ENCODE data around the gene DOC2A.

Gene DOC2A

DNA sequence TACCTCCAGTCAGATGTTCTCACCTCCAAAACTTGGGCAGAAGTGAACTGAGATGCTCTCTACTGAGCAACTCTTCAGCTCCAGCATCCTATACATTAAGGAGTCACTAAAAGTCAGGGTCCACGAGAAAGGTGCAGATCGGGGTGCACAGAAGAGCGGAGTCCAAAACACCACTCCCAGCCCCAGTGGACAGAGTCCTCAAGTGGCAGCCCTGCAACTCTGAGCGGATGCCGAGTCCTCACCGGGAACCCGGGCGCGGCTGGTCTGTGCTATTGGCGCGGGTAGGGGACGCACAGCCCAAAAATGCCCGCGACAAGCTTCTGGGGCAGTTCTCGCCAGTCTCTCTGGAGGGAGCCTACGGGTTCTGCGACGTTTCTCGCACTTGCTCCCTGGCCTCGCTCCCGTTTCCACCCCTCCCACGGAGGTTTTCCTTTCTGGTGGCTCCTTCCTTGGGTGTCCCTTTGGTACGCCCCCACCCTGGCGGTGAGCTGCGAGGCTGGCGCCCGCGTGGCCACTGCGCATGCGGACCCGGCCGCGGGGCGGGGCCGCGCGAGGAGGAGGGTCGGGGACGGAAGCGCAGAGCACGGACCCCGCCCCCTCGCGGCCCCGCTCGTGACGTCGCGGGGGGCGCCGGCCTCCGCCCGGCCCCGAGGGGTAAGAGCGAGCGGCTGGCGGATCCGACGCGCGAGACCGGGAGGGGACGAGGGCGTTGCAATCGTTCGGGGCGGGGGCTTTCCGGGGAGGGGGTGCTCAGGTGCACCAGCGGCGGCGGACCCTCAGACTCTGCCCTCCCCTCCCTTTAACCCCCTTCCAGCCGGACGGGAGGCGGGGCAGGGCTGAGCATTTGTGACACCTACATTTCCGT is 49.1 kb downstream of the DOC2A start, which contains the start of gene TMEM219 (continued):
- TF ChIP-seq ZNF560 (tag by site-specific recombination; IDR thresholded peaks at IDR 0.05; ENCODE audit: borderline replicate concordance) (no peak), SCRT1 (tag by site-specific recombination; IDR thresholded peaks at IDR 0.05; ENCODE audit: borderline replicate concordance) (no peak), ZNF549 (tag by site-specific recombination; IDR thresholded peaks at IDR 0.05) (no peak), REST (tag by site-specific recombination; IDR thresholded peaks at IDR 0.05) (peak; percentile 32; the same call in 1 of the 2 replicates), RBAK (tag by site-specific recombination; IDR thresholded peaks at IDR 0.05) (no peak), ZNF404 (tag by site-specific recombination; IDR thresholded peaks at IDR 0.05) (no peak), ZSCAN23 (tag by site-specific recombination; IDR thresholded peaks at IDR 0.05) (0 out of 2 replicates have a peak, but pooled peaks have one; percentile 41), GFI1B (tag by site-specific recombination; IDR thresholded peaks at IDR 0.05) (no peak), ZNF221 (tag by site-specific recombination; IDR thresholded peaks at IDR 0.05; ENCODE audit: borderline replicate concordance) (no peak), ZSCAN4 (tag by site-specific recombination; IDR thresholded peaks at IDR 0.05) (no peak), OSR2 (tag by site-specific recombination; IDR thresholded peaks at IDR 0.05) (0 out of 2 replicates have a peak, but pooled peaks have one; percentile 8), ZNF341 (tag by site-specific recombination; IDR thresholded peaks at IDR 0.05; ENCODE audit: low read depth) (peak; percentile 60), ZNF10 (tag by site-specific recombination; IDR thresholded peaks at IDR 0.05) (no peak), ZNF394 (tag by site-specific recombination; IDR thresholded peaks at IDR 0.05; ENCODE audit: borderline replicate concordance) (no peak; the same call in 1 of the 2 replicates), ZNF362 (tag by site-specific recombination; IDR thresholded peaks at IDR 0.05) (no peak), ZNF112 (tag by site-specific recombination; IDR thresholded peaks at IDR 0.05) (no peak), IKZF3 (tag by site-specific recombination; IDR thresholded peaks at IDR 0.05) (peak; percentile 86), ZNF302 (tag by site-specific recombination; IDR thresholded peaks at IDR 0.05; ENCODE audit: low read depth) (no peak), ZNF292 (tag by site-specific recombination; IDR thresholded peaks at IDR 0.05; ENCODE audit: borderline replicate concordance, low read depth) (no peak), PRDM6 (tag by site-specific recombination; IDR thresholded peaks at IDR 0.05) (no peak), ZNF350 (tag by site-specific recombination; IDR thresholded peaks at IDR 0.05) (no peak), ZFP69B (tag by site-specific recombination; IDR thresholded peaks at IDR 0.05) (peak; percentile 7; the same call in 1 of the 2 replicates), ZNF658 (tag by site-specific recombination; IDR thresholded peaks at IDR 0.05) (no peak), ZSCAN30 (tag by site-specific recombination; IDR thresholded peaks at IDR 0.05) (peak; percentile 51), WT1 (tag by site-specific recombination; IDR thresholded peaks at IDR 0.05) (no peak), ZNF335 (tag by site-specific recombination; conservative IDR thresholded peaks at IDR 0.05) (peak; percentile 73), ZNF670 (tag by site-specific recombination; IDR thresholded peaks at IDR 0.05; ENCODE audit: low read depth) (no peak), ZNF510 (tag by site-specific recombination; IDR thresholded peaks at IDR 0.05; ENCODE audit: insufficient replicate concordance) (no peak)
- TF ChIP-seq, protein P1, sequence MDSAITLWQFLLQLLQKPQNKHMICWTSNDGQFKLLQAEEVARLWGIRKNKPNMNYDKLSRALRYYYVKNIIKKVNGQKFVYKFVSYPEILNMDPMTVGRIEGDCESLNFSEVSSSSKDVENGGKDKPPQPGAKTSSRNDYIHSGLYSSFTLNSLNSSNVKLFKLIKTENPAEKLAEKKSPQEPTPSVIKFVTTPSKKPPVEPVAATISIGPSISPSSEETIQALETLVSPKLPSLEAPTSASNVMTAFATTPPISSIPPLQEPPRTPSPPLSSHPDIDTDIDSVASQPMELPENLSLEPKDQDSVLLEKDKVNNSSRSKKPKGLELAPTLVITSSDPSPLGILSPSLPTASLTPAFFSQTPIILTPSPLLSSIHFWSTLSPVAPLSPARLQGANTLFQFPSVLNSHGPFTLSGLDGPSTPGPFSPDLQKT (IDR thresholded peaks at IDR 0.05; ENCODE audit: borderline replicate concordance, low read depth, low read length), result no peak; the same call in 1 of the 2 replicates
- TF ChIP-seq, protein P2, sequence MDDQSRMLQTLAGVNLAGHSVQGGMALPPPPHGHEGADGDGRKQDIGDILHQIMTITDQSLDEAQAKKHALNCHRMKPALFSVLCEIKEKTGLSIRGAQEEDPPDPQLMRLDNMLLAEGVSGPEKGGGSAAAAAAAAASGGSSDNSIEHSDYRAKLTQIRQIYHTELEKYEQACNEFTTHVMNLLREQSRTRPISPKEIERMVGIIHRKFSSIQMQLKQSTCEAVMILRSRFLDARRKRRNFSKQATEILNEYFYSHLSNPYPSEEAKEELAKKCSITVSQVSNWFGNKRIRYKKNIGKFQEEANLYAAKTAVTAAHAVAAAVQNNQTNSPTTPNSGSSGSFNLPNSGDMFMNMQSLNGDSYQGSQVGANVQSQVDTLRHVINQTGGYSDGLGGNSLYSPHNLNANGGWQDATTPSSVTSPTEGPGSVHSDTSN (CRISPR knock-in tag; IDR thresholded peaks at IDR 0.05), result no peak
